Activated naive CD4-positive, alpha-beta T cell treated with anti-CD3 and anti-CD28 coated beads, Interleukin-2, amount 10 ng/mL, durations not matched to agents 7 days and 5 days (primary cell): ENCODE data around the gene BTBD7.
"Not testable (repeated sequence)": the region's sequence is repeated elsewhere in the genome, so short reads cannot be mapped to it uniquely, and the experiment has no call there.

Source experiments
- CTCF ChIA-PET: fragments of 350-600 bp; sonication (Branson Sonifier 250); formaldehyde crosslinking; loops from one replicate; lab custom pipeline; 2021; ENCODE audit warnings: antibody characterized with exemption; lab: Charles Lee
- DNase-seq: peaks from one replicate; pipeline ENCODE4 v3.0.0-alpha.2; 2020
- H3K27ac Mint-ChIP-seq: one replicate; pipeline ENCODE4 v1.8.0; 2021; ENCODE audit warnings: mild to moderate bottlenecking, moderate library complexity, mixed read lengths
- H3K27me3 Mint-ChIP-seq: one replicate; pipeline ENCODE4 v1.8.0; 2021; ENCODE audit warnings: mild to moderate bottlenecking, mixed read lengths
- H3K36me3 Mint-ChIP-seq: one replicate; pipeline ENCODE4 v1.8.0; 2021; ENCODE audit warnings: mixed read lengths
- H3K4me1 Mint-ChIP-seq: one replicate; pipeline ENCODE4 v1.8.0; 2021; ENCODE audit warnings: mixed read lengths
- H3K4me3 Mint-ChIP-seq: one replicate; pipeline ENCODE4 v1.8.0; 2021; ENCODE audit warnings: mild to moderate bottlenecking, moderate library complexity, mixed read lengths
- H3K9me3 Mint-ChIP-seq: one replicate; pipeline ENCODE4 v1.8.0; 2021; ENCODE audit warnings: mixed read lengths

Gene BTBD7

DNA sequence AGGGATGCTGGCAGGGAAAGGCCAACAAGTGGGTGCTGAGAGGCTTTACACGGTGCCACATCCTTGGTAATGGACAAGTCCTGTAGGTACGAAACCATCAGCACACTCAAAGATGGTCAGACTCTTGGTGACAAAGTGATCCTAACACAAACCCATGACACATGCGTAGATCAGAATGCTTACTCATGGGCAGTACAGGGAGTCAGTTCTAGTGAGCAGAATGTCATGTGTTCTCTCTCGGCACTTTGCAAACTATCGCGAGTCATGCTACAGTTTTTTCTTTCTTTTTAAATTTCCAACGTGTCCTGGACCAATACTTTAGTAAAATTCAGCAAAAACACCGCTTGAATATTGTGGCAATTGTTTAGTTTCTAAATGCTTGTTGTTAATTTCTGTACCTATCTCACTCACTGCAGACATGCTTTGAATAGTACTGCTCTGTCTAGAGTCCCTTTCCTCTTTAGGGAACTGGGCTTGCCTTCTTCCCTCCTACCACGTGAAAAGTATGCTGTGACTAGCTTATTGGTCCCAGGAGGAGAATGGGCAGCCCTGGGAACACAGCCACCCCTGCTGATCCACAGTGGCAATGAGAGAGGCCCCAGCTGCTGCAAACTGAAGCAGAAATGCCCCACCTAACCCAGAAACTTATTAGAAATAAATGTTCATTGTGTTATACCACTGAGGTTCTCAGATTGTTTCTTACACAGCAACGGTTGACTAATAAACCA, 63.3 kb downstream of the BTBD7 start:
- no peaks in the 10 kb centered on the region for H3K9me3 Mint-ChIP-seq
- H3K36me3 Mint-ChIP-seq = peaks cover 3% of the 10 kb centered on the region
- CTCF ChIA-PET = no interaction called here
- no peak overlapping the region for H3K27ac Mint-ChIP-seq
- no peak overlapping the region for H3K4me3 Mint-ChIP-seq
- no peak for DNase-seq
- no peaks in the 10 kb centered on the region for H3K4me1 Mint-ChIP-seq
- no peaks in the 10 kb centered on the region for H3K27me3 Mint-ChIP-seq

- H3K36me3 Mint-ChIP-seq = peaks cover 9% of the 10 kb centered on the region
- peaks cover 7% of the 10 kb centered on the region for H3K4me1 Mint-ChIP-seq
These were observed 64.4 kb downstream of the BTBD7 start for GRCh38 chr14:93268406-93268805.

DNA sequence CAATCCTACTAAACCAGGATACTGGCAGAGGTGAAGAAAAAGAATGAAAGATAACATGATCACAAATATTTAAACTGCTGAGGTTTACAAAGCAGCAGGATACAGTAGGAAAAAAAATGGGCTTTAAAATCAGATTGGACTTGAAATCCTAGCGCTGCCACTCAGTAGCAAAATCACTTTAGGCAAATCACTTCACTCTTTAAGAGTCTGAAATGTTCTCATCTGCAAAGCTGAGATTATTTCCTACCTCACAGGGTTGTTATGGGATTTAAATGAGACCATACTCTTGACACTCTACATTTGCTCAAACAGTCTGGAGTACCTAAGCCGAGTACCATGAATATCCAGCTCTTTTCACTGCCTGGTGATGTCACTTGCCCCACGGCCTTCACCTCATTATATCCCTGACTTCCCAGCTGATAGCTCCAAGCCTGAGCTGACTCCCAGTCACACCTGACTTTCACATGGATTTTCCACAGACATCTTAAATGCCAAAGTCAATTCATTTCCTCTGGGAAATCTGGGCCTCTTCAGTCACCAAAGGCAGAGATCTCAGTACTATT, 65.6 kb downstream of the BTBD7 start:
- Mint-ChIP-seq H3K9me3 (no peaks in the 10 kb centered on the region), H3K27ac (no peak overlapping the region), H3K27me3 (no peaks in the 10 kb centered on the region), H3K4me1 (peaks cover 15% of the 10 kb centered on the region), H3K4me3 (no peak overlapping the region), H3K36me3 (peaks cover 16% of the 10 kb centered on the region)
- no peak for DNase-seq
- CTCF ChIA-PET = no interaction called here

More at GRCh38 chr14:93268406-93268805, 64.4 kb downstream of the BTBD7 start:
- Mint-ChIP-seq H3K27ac (no peak overlapping the region), H3K4me3 (no peak overlapping the region), H3K9me3 (no peaks in the 10 kb centered on the region), H3K27me3 (no peaks in the 10 kb centered on the region)
- no peak for DNase-seq
- CTCF ChIA-PET = no interaction called here

DNA sequence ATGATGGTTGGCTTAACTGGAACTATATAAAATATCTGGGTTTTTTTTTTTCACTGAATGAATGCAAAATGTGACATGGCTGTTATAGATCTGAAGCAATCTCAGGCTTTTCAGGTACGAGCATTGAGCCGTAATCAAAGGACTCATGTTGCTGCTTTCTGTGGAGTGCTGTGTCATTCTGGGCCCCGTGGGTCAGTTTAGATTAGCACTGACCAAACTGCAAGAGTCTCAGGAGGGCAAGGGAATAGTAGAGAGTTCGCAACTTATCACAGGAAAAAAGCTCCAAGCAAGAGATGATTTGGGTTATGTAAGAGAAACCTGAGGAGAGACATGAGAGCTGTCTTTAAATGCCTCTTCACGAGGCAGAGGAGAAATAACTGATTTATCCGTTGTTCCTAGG, 66.7 kb downstream of the BTBD7 start:
- DNase-seq = no peak
- Mint-ChIP-seq H3K27me3 (no peaks in the 10 kb centered on the region), H3K9me3 (no peaks in the 10 kb centered on the region), H3K36me3 (peaks cover 16% of the 10 kb centered on the region), H3K27ac (no peak overlapping the region), H3K4me3 (no peak overlapping the region), H3K4me1 (peaks cover 15% of the 10 kb centered on the region)
- CTCF ChIA-PET = no interaction called here

DNA sequence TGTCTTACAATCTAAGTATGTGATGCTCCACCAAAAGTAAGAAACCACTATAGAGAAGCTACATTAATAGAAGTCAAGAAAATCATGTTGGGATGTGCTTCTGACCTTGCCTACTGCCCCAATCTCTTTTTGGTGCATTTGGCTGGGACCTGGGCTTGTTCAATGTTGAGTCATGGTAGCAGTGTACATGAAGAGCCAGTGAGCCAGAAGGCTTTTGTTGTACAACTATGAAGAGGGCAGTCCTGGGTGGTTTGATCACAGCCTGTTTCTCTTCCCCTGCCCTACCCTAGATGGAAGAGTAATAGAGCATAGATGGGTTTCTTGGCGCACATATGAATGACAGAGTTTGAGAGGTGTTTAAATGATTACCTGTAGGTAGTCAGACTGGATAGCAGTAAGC, 69.4 kb downstream of the BTBD7 start:
- no peak overlapping the region for H3K4me3 Mint-ChIP-seq
- H3K27me3 Mint-ChIP-seq = no peaks in the 10 kb centered on the region
- peaks cover 15% of the 10 kb centered on the region for H3K4me1 Mint-ChIP-seq
- H3K36me3 Mint-ChIP-seq = peaks cover 15% of the 10 kb centered on the region
- DNase-seq = no peak
- no peak overlapping the region for H3K27ac Mint-ChIP-seq
- CTCF ChIA-PET = no interaction called here
- no peaks in the 10 kb centered on the region for H3K9me3 Mint-ChIP-seq

DNA sequence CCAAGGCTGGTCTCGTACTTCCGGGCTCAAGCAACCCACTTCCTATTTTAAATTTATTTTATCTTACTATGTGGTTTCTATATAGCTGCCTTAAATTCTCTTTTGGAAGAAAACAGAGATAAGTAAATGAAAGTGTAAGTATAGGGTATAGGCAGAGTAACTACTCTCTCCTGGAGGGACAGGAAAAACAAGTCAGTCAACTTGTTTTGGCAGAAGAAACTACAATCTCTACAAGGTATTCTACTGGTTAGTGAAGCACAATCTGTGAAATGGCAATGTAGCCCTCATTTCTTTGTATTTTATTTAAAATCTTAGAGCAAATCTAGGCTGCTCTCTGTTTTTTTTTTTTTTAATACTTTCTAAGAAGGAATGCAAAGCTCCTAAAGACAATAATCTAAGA, 70.4 kb downstream of the BTBD7 start:
- Mint-ChIP-seq H3K36me3 (peaks cover 20% of the 10 kb centered on the region), H3K27me3 (no peaks in the 10 kb centered on the region), H3K4me1 (peaks cover 15% of the 10 kb centered on the region), H3K27ac (no peak overlapping the region), H3K4me3 (no peak overlapping the region), H3K9me3 (no peaks in the 10 kb centered on the region)
- CTCF ChIA-PET = no interaction called here
- DNase-seq = no peak

- Mint-ChIP-seq H3K4me3 (no peak overlapping the region), H3K4me1 (peaks cover 18% of the 10 kb centered on the region), H3K9me3 (no peaks in the 10 kb centered on the region), H3K36me3 (peaks cover 27% of the 10 kb centered on the region), H3K27ac (no peak overlapping the region), H3K27me3 (no peaks in the 10 kb centered on the region)
- CTCF ChIA-PET = no interaction called here
- no peak for DNase-seq
These were observed 83.6 kb downstream of the BTBD7 start for GRCh38 chr14:93249128-93249831.

- no peak overlapping the region for H3K4me3 Mint-ChIP-seq
- DNase-seq = no peak
- no peak overlapping the region for H3K27ac Mint-ChIP-seq
- CTCF ChIA-PET = no interaction called here
- H3K4me1 Mint-ChIP-seq = peaks cover 15% of the 10 kb centered on the region
- H3K36me3 Mint-ChIP-seq = peaks cover 36% of the 10 kb centered on the region
- no peaks in the 10 kb centered on the region for H3K9me3 Mint-ChIP-seq
- no peaks in the 10 kb centered on the region for H3K27me3 Mint-ChIP-seq
These were observed 86.3 kb downstream of the BTBD7 start for GRCh38 chr14:93246534-93246933.

DNA sequence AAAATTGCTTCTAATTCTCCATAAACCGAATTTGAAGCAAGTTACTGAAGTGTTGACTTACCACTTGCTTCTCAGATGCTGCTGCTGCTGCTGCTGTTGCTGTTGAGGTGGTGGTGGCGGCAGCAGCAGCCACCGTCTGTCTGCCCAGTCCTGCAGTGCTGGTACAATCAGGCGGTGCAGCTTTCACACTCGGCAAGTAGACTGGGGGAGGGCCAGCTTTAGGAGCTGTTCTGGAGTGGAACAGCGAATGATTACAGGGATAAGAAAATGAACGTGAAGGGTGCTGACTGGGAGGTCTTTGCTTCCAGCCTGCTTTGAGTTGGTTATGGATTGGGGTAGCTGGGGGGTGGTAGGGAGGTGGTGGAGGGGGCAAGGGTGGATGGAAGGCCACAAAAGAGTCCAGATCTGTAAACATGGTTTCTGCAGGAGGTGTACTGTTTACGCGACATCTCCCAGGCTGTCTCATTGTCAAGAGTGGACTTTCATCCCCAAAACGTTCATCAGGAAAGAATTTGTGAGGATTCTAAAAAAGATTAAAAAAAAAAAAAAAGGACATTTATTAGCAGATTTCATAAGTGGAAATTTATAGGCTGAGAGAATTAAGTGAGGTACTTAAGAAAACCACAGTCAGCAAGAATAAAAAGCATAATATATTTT, 86.9 kb downstream of the BTBD7 start:
- no peak overlapping the region for H3K4me3 Mint-ChIP-seq
- no peak for DNase-seq
- H3K9me3 Mint-ChIP-seq = no peaks in the 10 kb centered on the region
- no peaks in the 10 kb centered on the region for H3K27me3 Mint-ChIP-seq
- CTCF ChIA-PET = no interaction called here
- peaks cover 33% of the 10 kb centered on the region for H3K36me3 Mint-ChIP-seq
- peaks cover 15% of the 10 kb centered on the region for H3K4me1 Mint-ChIP-seq
- H3K27ac Mint-ChIP-seq = no peak overlapping the region

DNA sequence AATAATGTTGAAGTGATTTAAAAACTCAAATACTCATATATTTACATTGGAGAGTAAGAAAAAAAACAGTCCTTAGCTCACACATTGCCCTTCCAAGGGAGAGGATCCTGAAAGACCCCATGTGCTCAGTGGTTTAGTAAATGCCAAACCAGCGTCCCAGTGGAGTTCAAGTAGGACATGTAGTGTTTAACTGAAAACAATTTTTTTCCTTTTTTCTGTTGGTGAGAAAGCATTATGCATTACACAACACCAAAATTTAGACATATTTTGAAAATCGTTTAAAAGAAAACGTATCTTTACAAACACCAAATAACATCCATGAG, 92.2 kb downstream of the BTBD7 start:
- Mint-ChIP-seq H3K9me3 (no peaks in the 10 kb centered on the region), H3K4me3 (no peak overlapping the region), H3K4me1 (no peaks in the 10 kb centered on the region), H3K36me3 (peaks cover 24% of the 10 kb centered on the region), H3K27ac (no peak overlapping the region), H3K27me3 (peaks cover under 1% of the 10 kb centered on the region)
- no peak for DNase-seq
- CTCF ChIA-PET = no interaction called here

- no peak for DNase-seq
- H3K4me1 Mint-ChIP-seq = no peaks in the 10 kb centered on the region
- CTCF ChIA-PET = no interaction called here
- H3K9me3 Mint-ChIP-seq = no peaks in the 10 kb centered on the region
- H3K4me3 Mint-ChIP-seq = no peak overlapping the region
- peaks cover 18% of the 10 kb centered on the region for H3K36me3 Mint-ChIP-seq
- H3K27ac Mint-ChIP-seq = no peak overlapping the region
- H3K27me3 Mint-ChIP-seq = peaks cover 6% of the 10 kb centered on the region
These were observed 92.8 kb downstream of the BTBD7 start for GRCh38 chr14:93239869-93240677.

GRCh38 chr14:93234798-93235197, 98.0 kb downstream of the BTBD7 start:
- CTCF ChIA-PET = interaction anchor here (0.8 to 1.3 kb wide), 2 partner anchors 83 to 121 kb away, joined by 3 read pairs; no protein-coding TSS in a partner anchor
- peaks cover 56% of the 10 kb centered on the region for H3K27me3 Mint-ChIP-seq
- peaks cover 10% of the 10 kb centered on the region for H3K4me1 Mint-ChIP-seq
- H3K4me3 Mint-ChIP-seq = no peak overlapping the region
- H3K27ac Mint-ChIP-seq = no peak overlapping the region
- no peak for DNase-seq
- H3K36me3 Mint-ChIP-seq = no peaks in the 10 kb centered on the region
- H3K9me3 Mint-ChIP-seq = no peaks in the 10 kb centered on the region

DNA sequence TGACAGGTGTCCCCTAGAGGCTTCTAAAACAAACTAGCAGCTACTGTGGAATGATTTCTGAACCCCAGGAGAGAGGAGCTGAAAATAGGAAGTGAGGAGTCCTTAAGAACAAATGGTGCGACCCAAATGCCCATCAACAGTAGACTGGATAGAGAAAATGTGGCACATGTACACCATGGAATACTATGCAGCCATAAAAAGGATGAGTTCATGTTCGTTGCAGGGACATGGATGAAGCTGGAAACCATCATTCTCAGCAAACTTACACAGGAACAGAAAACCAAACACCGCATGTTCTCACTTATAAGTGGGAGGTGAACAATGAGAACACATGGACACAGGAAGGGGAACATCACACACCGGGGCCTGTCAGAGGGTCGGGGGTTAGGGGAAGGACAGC, 99.8 kb downstream of the BTBD7 start:
- H3K9me3 Mint-ChIP-seq, H3K27ac Mint-ChIP-seq, H3K4me3 Mint-ChIP-seq, H3K36me3 Mint-ChIP-seq, DNase-seq: not testable (repeated sequence)
- peaks cover 56% of the 10 kb centered on the region for H3K27me3 Mint-ChIP-seq
- peaks cover 10% of the 10 kb centered on the region for H3K4me1 Mint-ChIP-seq
- CTCF ChIA-PET = interaction anchor here (1.1 kb wide), 1 partner anchor 386 kb away, joined by 3 read pairs; no protein-coding TSS in a partner anchor

DNA sequence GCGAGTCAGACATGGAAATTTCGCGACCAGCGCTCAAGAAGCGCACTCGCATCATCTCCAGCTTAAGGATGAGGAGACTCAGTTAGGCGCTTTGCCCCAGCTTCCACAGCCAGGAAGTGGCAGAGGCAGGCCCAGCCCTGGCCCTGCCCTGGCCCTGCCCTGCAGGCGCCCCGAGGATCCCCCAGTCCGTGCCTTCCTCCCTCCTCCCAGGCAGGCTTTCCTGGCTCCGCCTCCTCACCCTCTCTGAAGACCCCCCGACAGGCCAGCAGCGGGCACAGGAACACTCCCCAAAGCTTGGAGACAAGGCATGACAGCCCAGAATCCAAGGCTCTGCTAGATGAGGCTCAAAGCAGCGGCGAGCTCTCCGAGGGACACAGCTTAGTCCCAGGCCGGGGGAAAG, 100.7 kb downstream of the BTBD7 start:
- DNase-seq = no peak
- H3K9me3 Mint-ChIP-seq = no peaks in the 10 kb centered on the region
- CTCF ChIA-PET = no interaction called here

More for the DNA sequence above, 100.7 kb downstream of the BTBD7 start:
- peaks cover 10% of the 10 kb centered on the region for H3K4me1 Mint-ChIP-seq
- peaks cover 56% of the 10 kb centered on the region for H3K27me3 Mint-ChIP-seq
- H3K4me3 Mint-ChIP-seq = no peak overlapping the region
- no peak overlapping the region for H3K27ac Mint-ChIP-seq
- H3K36me3 Mint-ChIP-seq = peaks cover 14% of the 10 kb centered on the region
